Calu3 (cell line): ENCODE results near the gene PLCG2. TPM values are rescaled to one million over a fixed set of nuclear protein-coding genes. Genes with fewer than 3 reads are reported as not detected.
"Not testable (repeated sequence)": the region's sequence is repeated elsewhere in the genome, so short reads cannot be mapped to it uniquely, and the experiment has no call there.

Source experiments
- BruUV-seq: library from RNA; stranded (reverse); fragments of 400-500 nt; replicated peaks from 2 replicates; lab custom pipeline; 2021; lab: Mats Ljungman, UMichigan
- CTCF ChIA-PET: fragments of 300-600 bp; sonication (Branson Sonifier 250); formaldehyde crosslinking; loops from one replicate; lab custom pipeline; 2022; ENCODE audit warnings: antibody characterized with exemption; lab: Charles Lee
- DNase-seq: peaks from one replicate; pipeline ENCODE4 v3.0.0; 2022
- H3K27ac Mint-ChIP-seq: one replicate; pipeline ENCODE4 v1.8.0; 2022; ENCODE audit warnings: mixed read lengths; ENCODE audit not compliant: unreplicated experiment
- H3K27me3 Mint-ChIP-seq: one replicate; pipeline ENCODE4 v1.8.0; 2022; ENCODE audit warnings: mixed read lengths; ENCODE audit not compliant: unreplicated experiment
- H3K36me3 Mint-ChIP-seq: one replicate; pipeline ENCODE4 v1.8.0; 2022; ENCODE audit warnings: mild to moderate bottlenecking, moderate library complexity, mixed read lengths; ENCODE audit not compliant: insufficient read depth, unreplicated experiment
- H3K4me1 Mint-ChIP-seq: one replicate; pipeline ENCODE4 v1.8.0; 2022; ENCODE audit warnings: mild to moderate bottlenecking, low read depth, mixed read lengths; ENCODE audit not compliant: unreplicated experiment
- H3K4me3 Mint-ChIP-seq: one replicate; pipeline ENCODE4 v1.8.0; 2022; ENCODE audit warnings: mild to moderate bottlenecking, low read depth, moderate library complexity, mixed read lengths; ENCODE audit not compliant: unreplicated experiment
- H3K9me3 Mint-ChIP-seq: one replicate; pipeline ENCODE4 v1.8.0; 2022; ENCODE audit warnings: low read depth, mixed read lengths; ENCODE audit not compliant: unreplicated experiment
- intact Hi-C: fragments of 100-400 bp; cut with micrococcal nuclease; formaldehyde crosslinking; loops from one replicate; pipeline ENCODE4 v1.10.0; 2022; ENCODE audit not compliant: unreplicated experiment
- total RNA-seq: library from RNA; stranded (reverse); gene quantifications from 2 replicates; pipeline ENCODE4 v1.2.3, GENCODE V29; 2022
- TF ChIP-seq, protein P1 (sequence below): fragments of 200-600 bp; IDR thresholded peaks from one replicate; pipeline ENCODE4 v1.8.0; 2022; ENCODE audit warnings: antibody characterized with exemption; ENCODE audit not compliant: unreplicated experiment

PLCG2 gene
- total RNA-seq, 1 experiment from 2014 or later: 3.4 TPM

DNA sequence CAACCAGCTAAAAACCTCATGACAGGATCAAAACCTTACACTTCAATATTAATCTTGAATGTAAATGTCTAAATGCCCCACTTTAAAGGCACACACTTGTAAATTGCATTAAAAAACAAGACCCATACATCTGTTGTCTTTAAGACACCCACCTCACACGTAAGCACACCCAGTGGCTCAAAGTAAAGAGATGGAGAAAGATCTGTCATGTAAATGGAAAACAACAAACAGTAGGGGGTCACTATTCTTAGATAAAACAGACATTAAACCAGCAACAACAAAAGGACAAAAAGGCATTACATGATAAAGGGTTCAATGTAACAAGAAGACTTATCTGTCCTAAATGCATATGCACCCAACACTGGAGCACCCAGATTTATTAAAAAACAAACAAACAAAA, 196.5 kb downstream of the PLCG2 start:
- H3K4me3 Mint-ChIP-seq: no peak overlapping the region
- H3K4me1 Mint-ChIP-seq: no peaks in the 10 kb centered on the region
- BruUV-seq: no TSS peak
- H3K27ac Mint-ChIP-seq: no peak overlapping the region
- CTCF ChIA-PET: no interaction called here
- H3K27me3 Mint-ChIP-seq: peaks cover 8% of the 10 kb centered on the region
- intact Hi-C loops: no loop called here
- DNase-seq: no peak
- TF ChIP-seq, protein P1, sequence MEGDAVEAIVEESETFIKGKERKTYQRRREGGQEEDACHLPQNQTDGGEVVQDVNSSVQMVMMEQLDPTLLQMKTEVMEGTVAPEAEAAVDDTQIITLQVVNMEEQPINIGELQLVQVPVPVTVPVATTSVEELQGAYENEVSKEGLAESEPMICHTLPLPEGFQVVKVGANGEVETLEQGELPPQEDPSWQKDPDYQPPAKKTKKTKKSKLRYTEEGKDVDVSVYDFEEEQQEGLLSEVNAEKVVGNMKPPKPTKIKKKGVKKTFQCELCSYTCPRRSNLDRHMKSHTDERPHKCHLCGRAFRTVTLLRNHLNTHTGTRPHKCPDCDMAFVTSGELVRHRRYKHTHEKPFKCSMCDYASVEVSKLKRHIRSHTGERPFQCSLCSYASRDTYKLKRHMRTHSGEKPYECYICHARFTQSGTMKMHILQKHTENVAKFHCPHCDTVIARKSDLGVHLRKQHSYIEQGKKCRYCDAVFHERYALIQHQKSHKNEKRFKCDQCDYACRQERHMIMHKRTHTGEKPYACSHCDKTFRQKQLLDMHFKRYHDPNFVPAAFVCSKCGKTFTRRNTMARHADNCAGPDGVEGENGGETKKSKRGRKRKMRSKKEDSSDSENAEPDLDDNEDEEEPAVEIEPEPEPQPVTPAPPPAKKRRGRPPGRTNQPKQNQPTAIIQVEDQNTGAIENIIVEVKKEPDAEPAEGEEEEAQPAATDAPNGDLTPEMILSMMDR: no peak
- H3K36me3 Mint-ChIP-seq: no peaks in the 10 kb centered on the region
- H3K9me3 Mint-ChIP-seq: peaks cover 14% of the 10 kb centered on the region

DNA sequence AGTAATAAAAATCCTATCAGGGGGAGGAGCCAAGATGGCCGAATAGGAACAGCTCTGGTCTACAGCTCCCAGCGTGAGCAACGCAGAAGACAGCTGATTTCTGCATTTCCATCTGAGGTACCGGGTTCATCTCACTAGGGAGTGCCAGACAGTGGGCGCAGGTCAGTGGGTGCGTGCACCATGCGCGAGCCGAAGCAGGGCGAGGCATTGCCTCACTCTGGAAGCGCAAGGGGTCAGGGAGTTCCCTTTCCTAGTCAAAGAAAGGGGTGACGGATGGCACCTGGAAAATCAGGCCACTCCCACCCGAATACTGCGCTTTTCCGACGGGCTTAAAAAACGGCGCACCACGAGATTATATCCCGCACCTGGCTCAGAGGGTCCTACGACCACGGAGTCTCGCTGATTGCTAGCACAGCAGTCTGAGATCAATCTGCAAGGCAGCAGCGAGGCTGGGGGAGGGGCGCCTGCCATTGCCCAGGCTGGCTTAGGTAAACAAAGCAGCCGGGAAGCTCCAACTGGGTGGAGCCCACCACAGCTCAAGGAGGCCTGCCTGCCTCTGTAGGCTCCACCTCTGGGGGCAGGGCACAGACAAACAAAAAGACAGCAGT, 198.3 kb downstream of the PLCG2 start:
- H3K36me3 Mint-ChIP-seq, CTCF ChIA-PET, BruUV-seq, DNase-seq, H3K4me3 Mint-ChIP-seq, H3K27me3 Mint-ChIP-seq, H3K9me3 Mint-ChIP-seq, H3K27ac Mint-ChIP-seq, H3K4me1 Mint-ChIP-seq, intact Hi-C loops: not testable (repeated sequence)

DNA sequence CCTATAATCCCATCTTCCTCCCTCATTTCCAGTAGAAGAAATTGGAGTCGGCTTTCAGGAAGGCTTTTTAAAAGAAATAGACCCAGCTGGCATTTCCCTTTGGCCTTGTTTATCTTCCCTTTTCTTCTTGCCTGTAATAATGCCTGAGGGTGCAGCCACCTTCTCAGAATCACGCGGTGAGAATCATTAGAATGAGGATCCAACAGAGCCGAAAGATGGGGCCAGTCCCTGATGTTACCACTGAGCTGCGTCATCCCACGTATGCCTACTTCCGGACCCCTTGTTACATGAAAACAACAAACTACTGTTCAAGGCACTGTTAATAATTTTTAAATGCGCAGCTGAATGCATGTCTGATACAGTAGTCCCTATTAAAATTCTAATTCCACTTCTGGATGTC, 208.0 kb downstream of the PLCG2 start:
- TF ChIP-seq, protein P1: no peak
- intact Hi-C loops: no loop called here
- Mint-ChIP-seq H3K4me3 (no peak overlapping the region), H3K27ac (no peak overlapping the region), H3K27me3 (peaks cover 14% of the 10 kb centered on the region), H3K4me1 (no peaks in the 10 kb centered on the region), H3K9me3 (no peaks in the 10 kb centered on the region), H3K36me3 (no peaks in the 10 kb centered on the region)
- BruUV-seq: no TSS peak
- DNase-seq: no peak
- CTCF ChIA-PET: interaction anchor here (0.6 kb wide), 1 partner anchor 15 kb away, joined by 3 read pairs; no protein-coding TSS in a partner anchor

DNA sequence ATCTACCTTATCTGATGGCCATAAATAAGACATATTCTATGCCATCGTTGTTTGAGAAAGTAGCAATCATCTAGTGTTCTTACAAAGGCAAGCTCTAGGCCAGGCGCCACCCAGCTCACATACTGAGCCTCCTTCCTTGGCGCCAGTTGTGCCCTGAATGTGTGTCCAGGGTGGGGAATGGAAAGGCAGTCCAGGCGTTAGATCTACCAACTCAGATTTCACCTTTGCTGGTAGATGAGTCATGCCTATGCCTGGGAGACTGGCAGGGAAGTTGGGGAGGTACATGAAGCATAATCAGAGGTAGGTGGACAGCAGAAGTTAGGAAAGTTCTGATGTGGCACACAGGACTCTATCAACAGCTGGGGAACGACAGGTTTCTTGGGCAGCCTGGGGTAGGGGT, 208.6 kb downstream of the PLCG2 start:
- DNase-seq: no peak
- no TSS peak for BruUV-seq
- H3K27me3 Mint-ChIP-seq: peaks cover 14% of the 10 kb centered on the region

More for the DNA sequence above, 208.6 kb downstream of the PLCG2 start:
- intact Hi-C loops: no loop called here
- TF ChIP-seq, protein P1: no peak
- Mint-ChIP-seq H3K9me3 (no peaks in the 10 kb centered on the region), H3K27ac (no peak overlapping the region), H3K36me3 (no peaks in the 10 kb centered on the region), H3K4me1 (no peaks in the 10 kb centered on the region), H3K4me3 (no peak overlapping the region)
- CTCF ChIA-PET: interaction anchor here (0.6 kb wide), 2 partner anchors 16 to 115 kb away, joined by 3 read pairs; no protein-coding TSS in a partner anchor
